Peyer's patch (tissue), 4 donors: ENCODE data around the gene MACROD2.

Experiments used
- POLR2A ChIP-seq, 2 donors: fragments of 450-650 bp; IDR thresholded peaks; one replicate each; pipeline ENCODE4 v1.5.1; 2017; ENCODE audit warnings: antibody characterized with exemption in 2 of 2, mild to moderate bottlenecking in 2 of 2, moderate library complexity in 2 of 2
- TF ChIP-seq, protein P1 (sequence below), 6 experiments: fragments of 450-650 bp in 4 of 6; fragments of 200-600 bp in 2 of 6; sonication (generic) in 1 of 6; IDR thresholded peaks; one replicate each; pipeline ENCODE4 v1.5.1; 2017 to 2019; ENCODE audit warnings: antibody characterized with exemption in 6 of 6, mild to moderate bottlenecking in 3 of 6, moderate library complexity in 1 of 6

GRCh38 chr20:14312001-14312400 is 316.7 kb downstream of the MACROD2 start:
- TF ChIP-seq POLR2A (IDR thresholded peaks at IDR 0.05): no peak
- TF ChIP-seq, protein P1, sequence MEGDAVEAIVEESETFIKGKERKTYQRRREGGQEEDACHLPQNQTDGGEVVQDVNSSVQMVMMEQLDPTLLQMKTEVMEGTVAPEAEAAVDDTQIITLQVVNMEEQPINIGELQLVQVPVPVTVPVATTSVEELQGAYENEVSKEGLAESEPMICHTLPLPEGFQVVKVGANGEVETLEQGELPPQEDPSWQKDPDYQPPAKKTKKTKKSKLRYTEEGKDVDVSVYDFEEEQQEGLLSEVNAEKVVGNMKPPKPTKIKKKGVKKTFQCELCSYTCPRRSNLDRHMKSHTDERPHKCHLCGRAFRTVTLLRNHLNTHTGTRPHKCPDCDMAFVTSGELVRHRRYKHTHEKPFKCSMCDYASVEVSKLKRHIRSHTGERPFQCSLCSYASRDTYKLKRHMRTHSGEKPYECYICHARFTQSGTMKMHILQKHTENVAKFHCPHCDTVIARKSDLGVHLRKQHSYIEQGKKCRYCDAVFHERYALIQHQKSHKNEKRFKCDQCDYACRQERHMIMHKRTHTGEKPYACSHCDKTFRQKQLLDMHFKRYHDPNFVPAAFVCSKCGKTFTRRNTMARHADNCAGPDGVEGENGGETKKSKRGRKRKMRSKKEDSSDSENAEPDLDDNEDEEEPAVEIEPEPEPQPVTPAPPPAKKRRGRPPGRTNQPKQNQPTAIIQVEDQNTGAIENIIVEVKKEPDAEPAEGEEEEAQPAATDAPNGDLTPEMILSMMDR (IDR thresholded peaks at IDR 0.05): no peak
